ENCODE results near the gene PYCR2.

GRCh38 chr1:225917101-225917500 lies 6.9 kb downstream of the PYCR2 start:
- TF ChIP-seq, protein P1, sequence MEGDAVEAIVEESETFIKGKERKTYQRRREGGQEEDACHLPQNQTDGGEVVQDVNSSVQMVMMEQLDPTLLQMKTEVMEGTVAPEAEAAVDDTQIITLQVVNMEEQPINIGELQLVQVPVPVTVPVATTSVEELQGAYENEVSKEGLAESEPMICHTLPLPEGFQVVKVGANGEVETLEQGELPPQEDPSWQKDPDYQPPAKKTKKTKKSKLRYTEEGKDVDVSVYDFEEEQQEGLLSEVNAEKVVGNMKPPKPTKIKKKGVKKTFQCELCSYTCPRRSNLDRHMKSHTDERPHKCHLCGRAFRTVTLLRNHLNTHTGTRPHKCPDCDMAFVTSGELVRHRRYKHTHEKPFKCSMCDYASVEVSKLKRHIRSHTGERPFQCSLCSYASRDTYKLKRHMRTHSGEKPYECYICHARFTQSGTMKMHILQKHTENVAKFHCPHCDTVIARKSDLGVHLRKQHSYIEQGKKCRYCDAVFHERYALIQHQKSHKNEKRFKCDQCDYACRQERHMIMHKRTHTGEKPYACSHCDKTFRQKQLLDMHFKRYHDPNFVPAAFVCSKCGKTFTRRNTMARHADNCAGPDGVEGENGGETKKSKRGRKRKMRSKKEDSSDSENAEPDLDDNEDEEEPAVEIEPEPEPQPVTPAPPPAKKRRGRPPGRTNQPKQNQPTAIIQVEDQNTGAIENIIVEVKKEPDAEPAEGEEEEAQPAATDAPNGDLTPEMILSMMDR (IDR thresholded peaks at IDR 0.05): no peak
- TF ChIP-seq POLR2A (IDR thresholded peaks at IDR 0.05): no peak
